GM21390 (cell line): ENCODE data around the gene SASH3.
A peak's percentile ranks its signal among the peaks of the same experiment; 100 is the strongest.

Source experiments
- ATAC-seq: cut with Tn5 transposase; IDR thresholded peaks from one replicate; pipeline ENCODE4 v1.9.1; 2021; ENCODE audit not compliant: unreplicated experiment

The SASH3 gene

DNA sequence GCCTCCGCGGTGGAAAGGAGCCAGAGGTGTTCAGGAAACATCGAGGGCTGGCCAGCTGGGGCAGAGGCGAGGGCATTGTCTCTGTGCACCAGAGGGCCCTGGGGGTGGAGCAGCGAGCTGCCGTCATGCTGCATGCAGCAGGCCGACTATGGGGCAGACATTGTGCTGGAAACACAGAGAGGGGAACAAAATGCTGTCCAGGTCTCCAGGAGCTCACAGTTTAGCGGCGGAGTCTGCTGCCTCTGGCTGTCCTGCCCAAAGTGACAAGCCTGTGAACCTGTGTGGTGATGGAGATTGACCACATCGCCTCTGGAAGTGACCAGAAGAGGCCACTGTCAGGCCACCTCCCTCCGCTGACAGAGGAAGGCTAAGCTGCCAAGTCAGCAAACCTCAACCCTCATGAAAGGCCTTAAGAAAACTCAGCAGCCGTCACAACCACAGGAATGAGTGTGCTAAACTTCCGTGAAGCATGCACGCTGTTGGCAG, 20.1 kb upstream of the SASH3 start:
- no peak for ATAC-seq

DNA sequence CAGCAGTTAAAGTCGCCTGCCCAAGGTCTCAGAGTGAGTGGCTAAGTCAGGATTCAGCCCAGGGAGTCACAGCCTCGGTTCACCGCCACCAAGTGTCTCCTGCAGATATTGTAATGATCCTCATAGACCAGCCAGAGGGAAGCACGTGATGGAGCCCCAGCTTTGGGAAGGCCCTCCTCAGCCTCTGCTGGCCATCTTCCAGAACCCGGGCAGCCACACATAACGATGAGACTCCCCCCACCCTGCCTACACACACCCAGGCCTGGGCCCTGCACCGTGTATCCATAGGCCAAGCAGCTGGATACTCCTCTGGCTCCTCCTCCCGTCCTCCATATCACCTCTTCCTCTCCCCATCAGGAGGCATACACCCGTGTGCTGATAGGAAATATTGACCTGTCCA, 19.6 kb upstream of the SASH3 start:
- no peak for ATAC-seq

- ATAC-seq, result no peak
These were observed 18.8 kb upstream of the SASH3 start for GRCh38 chrX:129760981-129761380.

- ATAC-seq, result no peak
These were observed 18.2 kb upstream of the SASH3 start for GRCh38 chrX:129761596-129761995.

GRCh38 chrX:129762448-129762847, 17.3 kb upstream of the SASH3 start:
- no peak for ATAC-seq

GRCh38 chrX:129763666-129764065, 16.1 kb upstream of the SASH3 start:
- ATAC-seq, result no peak

GRCh38 chrX:129768186-129768585, 11.6 kb upstream of the SASH3 start:
- ATAC-seq, result no peak

- ATAC-seq, result no peak
These were observed 10.9 kb upstream of the SASH3 start for GRCh38 chrX:129768586-129769466.

GRCh38 chrX:129769467-129770154, 10.1 kb upstream of the SASH3 start:
- peak; percentile 53 for ATAC-seq

- no peak for ATAC-seq
These were observed 8.3 kb upstream of the SASH3 start for GRCh38 chrX:129771266-129771995.

DNA sequence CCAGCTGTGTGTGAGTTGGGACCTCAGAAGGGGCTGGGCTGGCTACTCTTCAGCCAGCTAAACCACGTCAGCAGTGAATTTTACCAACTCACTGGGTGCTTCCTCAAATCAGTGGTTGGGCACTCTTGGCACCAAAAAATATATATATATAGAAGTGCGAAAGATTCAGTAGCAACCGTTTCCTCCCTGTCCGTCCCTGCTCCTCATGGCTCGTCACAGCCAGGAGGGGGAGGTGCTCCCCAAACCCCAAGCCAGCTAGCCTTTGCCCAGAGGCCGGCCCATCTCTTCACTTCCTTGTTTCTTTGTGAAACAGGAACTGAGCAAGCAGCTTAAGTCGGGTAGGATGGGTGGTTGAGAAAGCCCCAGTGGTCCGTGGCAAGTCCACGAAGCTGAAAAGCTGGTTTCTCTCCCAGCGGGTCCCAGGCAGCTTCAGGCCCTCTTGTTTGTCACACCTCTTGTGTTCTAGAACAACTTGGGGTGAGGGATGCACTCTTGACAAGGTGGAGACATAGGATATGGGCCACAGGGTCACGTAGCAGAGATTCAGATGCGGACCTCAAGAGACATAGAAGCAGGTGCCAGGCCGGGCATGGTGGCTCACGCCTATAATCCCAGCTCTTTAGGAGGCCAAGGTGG, 6.8 kb upstream of the SASH3 start:
- ATAC-seq, result peak; percentile 64

GRCh38 chrX:129773649-129774458, 5.9 kb upstream of the SASH3 start:
- no peak for ATAC-seq

GRCh38 chrX:129777218-129778030, 2.3 kb upstream of the SASH3 start:
- ATAC-seq, result peak; percentile 31

DNA sequence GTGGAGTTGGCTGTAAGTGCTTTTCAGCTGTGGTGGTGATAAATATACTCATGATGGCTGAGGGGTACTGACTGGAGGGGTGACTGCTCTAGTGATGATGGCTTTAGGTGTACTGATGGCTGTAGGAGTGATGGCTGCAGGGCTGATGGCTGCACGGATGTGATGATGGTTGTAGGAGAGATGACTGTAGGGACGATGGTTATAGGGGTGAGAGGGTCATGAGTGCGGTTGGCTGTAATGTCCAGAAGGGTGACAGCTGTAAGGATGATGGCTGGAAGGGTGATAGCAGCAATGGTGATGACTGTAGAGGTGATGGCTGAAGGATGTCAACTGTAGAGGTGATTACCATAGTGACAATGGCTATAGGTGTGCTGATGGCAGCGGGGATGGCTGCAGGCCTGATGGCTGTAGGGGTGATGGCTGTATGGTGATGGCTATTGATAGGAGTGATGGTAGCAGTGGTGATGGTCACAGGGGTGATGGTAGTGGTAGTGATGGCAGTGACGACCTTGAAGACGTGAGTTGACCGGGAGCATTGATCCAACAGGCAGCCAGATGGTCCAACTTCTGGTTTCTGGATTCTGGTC, 570 bp upstream of the SASH3 start:
- no peak for ATAC-seq

- no peak for ATAC-seq
These were observed 824 bp downstream of the SASH3 start for GRCh38 chrX:129780441-129781105.

GRCh38 chrX:129781134-129781672, 1.5 kb downstream of the SASH3 start:
- ATAC-seq, result peak; percentile 76

DNA sequence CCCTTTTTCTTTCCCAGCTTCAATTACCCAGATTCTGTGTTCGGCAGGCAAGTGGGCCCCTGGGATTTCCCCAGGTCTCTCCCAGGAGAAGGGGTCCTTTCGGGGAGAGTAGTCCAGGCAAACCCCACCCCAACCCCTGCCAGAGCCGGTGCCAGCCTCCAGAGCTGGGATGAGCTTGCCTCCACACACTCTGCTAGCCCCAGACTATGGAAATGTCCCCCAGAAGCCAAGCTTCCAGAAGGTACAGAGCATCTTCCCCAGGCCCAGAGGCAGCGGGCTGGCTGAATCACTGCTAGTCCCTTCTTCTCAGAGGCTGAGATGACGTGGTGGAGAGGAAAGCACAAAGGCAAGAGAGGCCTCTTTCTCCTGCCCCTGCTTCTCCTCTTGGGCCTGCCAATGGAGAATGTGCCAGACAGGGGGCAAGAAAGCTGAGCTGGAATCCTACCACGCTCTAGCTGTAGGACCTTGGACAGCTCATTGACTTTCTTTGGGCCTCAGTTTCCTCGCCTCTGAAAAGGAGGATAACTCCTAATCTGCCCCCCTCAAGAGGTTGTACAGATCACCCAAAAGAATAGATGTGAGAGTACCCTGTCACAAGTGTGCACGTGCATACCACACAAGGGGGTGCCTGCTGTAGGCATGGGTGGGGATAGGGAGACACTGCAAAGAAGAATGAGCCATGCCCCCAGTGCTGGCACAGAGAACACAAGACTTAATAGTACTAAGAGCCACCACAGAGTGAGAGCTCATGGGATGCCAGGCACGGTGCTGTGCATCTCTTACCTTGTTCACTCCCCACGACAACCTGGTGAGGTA, 2.1 kb downstream of the SASH3 start:
- ATAC-seq, result no peak
